GM19455 (cell line): ENCODE measurements around the gene DYNLT4.
"Not testable (repeated sequence)": the region's sequence is repeated elsewhere in the genome, so short reads cannot be mapped to it uniquely, and the experiment has no call there.

Experiments
- ATAC-seq: cut with Tn5 transposase; IDR thresholded peaks from one replicate; pipeline ENCODE4 v1.9.1; 2021; ENCODE audit not compliant: unreplicated experiment

Gene DYNLT4

DNA sequence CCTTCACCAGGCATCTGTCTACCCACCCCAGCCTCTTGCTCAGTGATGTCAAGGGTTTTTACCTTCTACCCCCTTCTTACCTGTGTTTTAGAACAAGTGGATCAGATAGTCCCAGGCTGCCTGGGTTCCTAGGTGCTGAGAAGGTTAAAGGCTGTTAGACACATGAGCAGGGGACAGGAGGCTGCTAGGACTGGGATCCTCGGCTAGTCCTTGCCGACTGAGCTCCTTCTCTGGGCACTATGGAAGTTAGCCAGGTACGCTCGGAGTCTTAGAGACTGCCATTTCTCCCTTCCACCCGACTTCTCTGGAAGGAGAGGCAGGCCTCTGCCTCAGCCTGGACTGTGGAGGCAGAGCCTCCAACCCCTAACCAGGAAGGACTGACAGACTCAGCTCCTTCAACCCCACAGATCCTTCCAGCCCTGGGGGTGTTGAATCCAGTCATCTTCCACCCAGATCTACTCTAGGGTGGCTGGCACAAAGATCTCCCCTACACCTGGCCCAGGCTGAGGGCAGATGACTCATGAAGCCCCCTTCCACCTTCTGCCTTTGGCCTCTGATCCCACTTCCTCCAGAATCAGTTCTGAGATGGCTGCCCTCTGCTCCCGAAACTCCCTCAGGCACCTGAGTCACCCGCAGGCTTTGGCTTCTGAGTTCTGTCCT, at the start of gene DYNLT4:
DYNLT4 (minus strand) TSS at position 648 of the 660 bp plus-strand sequence. CDS start 683 bp downstream, outside the sequence.
- ATAC-seq, result no peak

DNA sequence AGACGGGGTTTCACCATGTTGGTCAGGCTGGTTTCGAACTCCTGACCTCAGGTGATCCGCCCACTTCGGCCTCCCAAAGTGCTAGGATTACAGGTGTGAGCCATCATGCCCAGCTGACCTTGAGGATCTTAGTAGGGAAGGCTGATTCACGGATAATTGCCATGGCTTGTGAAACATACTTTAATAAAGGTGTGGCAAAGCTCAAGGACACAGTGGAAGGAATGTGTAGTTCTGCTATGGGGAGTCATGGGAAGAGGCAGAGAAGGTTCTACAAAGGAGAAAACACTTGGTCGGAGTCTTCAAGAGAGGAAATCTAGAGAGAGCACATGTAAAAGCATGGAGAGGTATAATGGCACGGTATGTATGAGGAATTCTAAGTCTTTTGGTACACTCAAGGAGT, 48.6 kb upstream of the DYNLT4 start:
- no peak for ATAC-seq

- ATAC-seq, result no peak
These were observed 47.8 kb upstream of the DYNLT4 start for GRCh38 chr1:44854970-44855369.

DNA sequence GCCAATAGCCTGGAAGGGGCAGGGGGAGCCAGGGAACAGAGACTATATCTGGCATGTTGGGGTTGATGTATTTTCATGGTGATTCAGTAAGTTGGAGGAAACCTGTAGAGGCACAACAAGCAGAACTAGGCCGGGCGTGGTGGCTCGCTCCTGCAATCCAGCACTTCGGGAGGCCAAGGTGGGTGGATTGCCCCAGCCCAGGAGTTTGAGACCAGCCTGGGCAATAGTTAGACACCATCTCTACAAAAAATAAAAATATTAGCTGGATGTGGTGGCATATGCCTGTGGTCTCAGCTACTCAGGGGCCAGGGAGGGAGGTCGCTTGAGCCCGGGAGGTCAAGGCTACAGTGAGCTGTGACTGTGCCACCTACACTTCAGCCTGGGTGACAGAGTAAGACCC, 46.0 kb upstream of the DYNLT4 start:
- no peak for ATAC-seq

- no peak for ATAC-seq
These were observed 44.2 kb upstream of the DYNLT4 start for GRCh38 chr1:44851308-44851707.

DNA sequence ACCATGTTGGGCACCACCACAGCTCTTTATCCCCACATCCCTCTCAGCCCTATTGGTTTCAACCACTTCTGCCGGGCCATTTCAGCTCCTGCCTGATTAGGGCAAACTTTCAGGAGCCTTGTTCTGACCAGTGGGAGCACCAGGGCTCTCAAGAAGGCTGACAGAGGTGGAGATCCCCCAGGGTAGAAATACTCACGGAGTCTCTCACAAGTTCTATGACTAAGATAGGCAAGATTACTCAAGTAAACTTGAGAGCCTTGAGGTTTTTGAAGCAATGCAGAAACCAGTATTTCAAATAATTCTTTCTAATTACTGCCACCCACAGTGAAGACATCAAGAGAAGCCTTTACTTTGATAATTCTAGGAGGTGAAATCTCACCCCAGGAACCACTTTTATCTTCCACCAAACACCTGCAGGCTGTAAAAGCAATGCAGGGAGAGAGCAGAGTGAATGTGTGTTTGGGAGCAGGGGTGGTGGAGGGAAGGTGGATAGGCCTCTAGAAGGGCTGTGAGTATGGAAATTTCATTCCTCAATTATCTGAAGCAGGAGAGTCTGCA, 42.5 kb upstream of the DYNLT4 start:
- ATAC-seq, result no peak

- no peak for ATAC-seq
These were observed 41.5 kb upstream of the DYNLT4 start for GRCh38 chr1:44848456-44849181.

DNA sequence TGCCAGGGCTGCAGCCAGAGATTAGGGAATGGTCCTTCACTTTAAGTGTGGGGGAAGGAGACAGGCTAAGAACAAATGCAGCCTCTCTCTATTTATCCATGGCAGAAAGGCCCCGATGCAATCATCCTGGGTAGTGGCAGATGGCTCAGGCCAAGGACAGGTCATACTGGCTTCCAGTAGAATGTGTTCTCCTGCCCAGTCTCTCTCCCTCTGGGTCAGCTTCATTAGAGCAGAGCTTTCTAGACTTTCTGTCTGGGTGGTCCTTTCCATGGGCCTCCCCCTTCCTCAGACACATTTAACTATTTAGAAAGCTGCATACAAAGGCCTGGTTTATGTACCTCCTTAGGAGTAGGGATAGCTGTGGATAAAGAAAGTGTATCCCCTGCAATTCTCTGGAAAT, 40.7 kb upstream of the DYNLT4 start:
- no peak for ATAC-seq

GRCh38 chr1:44846985-44847384, 39.8 kb upstream of the DYNLT4 start:
- no peak for ATAC-seq

GRCh38 chr1:44842862-44843655, 35.9 kb upstream of the DYNLT4 start, which contains the start of gene PTCH2:
PTCH2 (minus strand) TSS chr1:44843253; CDS start chr1:44842932, 321 bp downstream.
- ATAC-seq, result no peak

GRCh38 chr1:44842486-44842861, 35.3 kb upstream of the DYNLT4 start:
- no peak for ATAC-seq

DNA sequence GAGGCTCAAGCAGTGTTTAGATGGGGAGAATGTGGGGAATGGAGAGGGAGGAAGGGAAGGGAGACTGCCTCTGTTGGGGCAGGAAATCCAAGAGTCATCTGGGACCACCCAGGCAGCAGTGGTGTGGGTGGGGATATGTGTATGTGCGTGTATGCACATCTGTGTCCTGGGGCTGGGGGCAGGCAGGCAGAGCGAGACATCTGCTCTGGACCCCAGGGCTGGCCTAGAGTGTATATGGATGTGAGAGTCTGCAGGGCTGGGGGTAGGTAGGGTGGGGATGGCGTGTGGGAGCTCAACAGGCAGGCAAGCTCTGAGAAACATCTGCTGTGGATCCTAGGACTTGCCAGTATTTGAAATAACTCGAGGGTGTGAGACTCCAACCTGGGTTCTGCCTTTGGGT, 32.4 kb upstream of the DYNLT4 start:
- no peak for ATAC-seq

- not testable (repeated sequence) for ATAC-seq
These were observed 31.1 kb upstream of the DYNLT4 start for GRCh38 chr1:44838294-44838693.

DNA sequence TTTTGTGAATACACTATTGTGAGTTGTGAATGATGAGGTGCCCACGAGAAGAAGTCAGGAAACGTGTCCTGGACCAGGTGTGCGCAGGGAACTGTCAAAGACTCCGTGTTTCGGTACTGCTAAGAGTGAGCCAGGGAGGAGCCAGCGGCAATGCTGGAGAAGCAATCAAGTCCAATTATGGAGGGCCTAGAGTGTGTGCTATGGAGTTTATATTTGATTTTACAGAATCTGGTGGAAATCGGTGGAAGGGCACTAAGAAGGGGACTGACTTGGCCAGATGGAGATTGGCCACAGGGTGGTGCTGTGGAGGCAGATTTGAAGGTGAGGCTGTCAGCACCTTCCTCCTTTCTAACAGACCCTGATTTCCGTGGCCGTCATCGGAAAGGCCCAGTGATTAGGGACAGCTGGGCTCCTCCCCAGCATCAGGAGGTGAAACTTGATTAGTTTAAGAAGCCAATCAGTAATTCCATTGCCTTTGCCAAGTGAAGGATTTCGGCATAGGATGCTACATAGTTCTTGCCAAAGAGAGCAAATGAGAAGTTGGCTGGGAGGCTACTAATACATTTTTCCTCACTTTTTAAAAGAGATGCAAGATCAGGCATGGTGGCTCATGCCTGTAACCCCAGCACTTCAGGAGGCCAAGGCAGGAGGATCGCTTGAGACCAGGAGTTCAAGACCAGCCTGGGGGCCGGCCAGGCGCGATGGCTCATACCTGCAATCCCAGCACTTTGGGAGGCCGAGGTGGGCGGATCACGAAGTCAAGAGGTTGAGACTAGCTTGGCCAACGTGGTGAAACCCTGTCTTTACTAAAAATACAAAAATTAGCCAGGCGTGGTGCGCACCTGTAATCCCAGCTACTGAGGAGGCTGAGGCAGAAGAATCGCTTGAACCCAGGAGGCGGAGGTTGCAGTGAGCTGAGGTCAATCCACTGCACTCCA, 28.9 kb upstream of the DYNLT4 start:
- no peak for ATAC-seq

- no peak for ATAC-seq
These were observed 27.2 kb upstream of the DYNLT4 start for GRCh38 chr1:44834328-44834727.

- ATAC-seq, result no peak
These were observed 25.0 kb upstream of the DYNLT4 start for GRCh38 chr1:44832056-44832705.

GRCh38 chr1:44831516-44831915, 24.4 kb upstream of the DYNLT4 start:
- no peak for ATAC-seq

- ATAC-seq, result no peak
These were observed 23.8 kb upstream of the DYNLT4 start for GRCh38 chr1:44830900-44831304.

GRCh38 chr1:44829506-44830384, 22.6 kb upstream of the DYNLT4 start:
- no peak for ATAC-seq
